Measurements from ENCODE around the gene SERTAD1.
A peak's percentile ranks its signal among the peaks of the same experiment; 100 is the strongest.

SERTAD1 gene

GRCh38 chr19:40423938-40424337 is 1.9 kb downstream of the SERTAD1 start:
- in situ Hi-C loops (cut with HindIII; ENCODE audit: low pct_unique_long_range_greater_than_20kb, low sequenced_read_pairs): no loop called here
- DNase-seq (ENCODE audit: low read depth in 1 of 2, low spot score in 1 of 2): no peak
- no peak for TF ChIP-seq JUND (IDR thresholded peaks at IDR 0.05; ENCODE audit: low read depth)

GRCh38 chr19:40422748-40423566 is 2.8 kb downstream of the SERTAD1 start:
- in situ Hi-C loops (cut with HindIII; ENCODE audit: low pct_unique_long_range_greater_than_20kb, low sequenced_read_pairs): no loop called here

GRCh38 chr19:40421993-40422747 is 3.6 kb downstream of the SERTAD1 start:
- TF ChIP-seq JUND (IDR thresholded peaks at IDR 0.05; ENCODE audit: low read depth): no peak
- no peak for DNase-seq (ENCODE audit: low read depth in 1 of 2, low spot score in 1 of 2)
- in situ Hi-C loops (cut with HindIII; ENCODE audit: low pct_unique_long_range_greater_than_20kb, low sequenced_read_pairs): no loop called here

More at GRCh38 chr19:40422748-40423566, 2.8 kb downstream of the SERTAD1 start:
- TF ChIP-seq JUND (IDR thresholded peaks at IDR 0.05; ENCODE audit: low read depth): no peak
- no peak for DNase-seq (ENCODE audit: low read depth in 1 of 2, low spot score in 1 of 2)

GRCh38 chr19:40420766-40421765 is 4.7 kb downstream of the SERTAD1 start:
- no peak for TF ChIP-seq JUND (IDR thresholded peaks at IDR 0.05; ENCODE audit: low read depth)
- DNase-seq (ENCODE audit: low read depth in 1 of 2, low spot score in 1 of 2): peak; percentile 61 to 95
- in situ Hi-C loops (cut with HindIII; ENCODE audit: low pct_unique_long_range_greater_than_20kb, low sequenced_read_pairs): no loop called here

GRCh38 chr19:40420451-40420765 is 5.4 kb downstream of the SERTAD1 start:
- in situ Hi-C loops (cut with HindIII; ENCODE audit: low pct_unique_long_range_greater_than_20kb, low sequenced_read_pairs): no loop called here
- no peak for TF ChIP-seq JUND (IDR thresholded peaks at IDR 0.05; ENCODE audit: low read depth)
- no peak for DNase-seq (ENCODE audit: low read depth in 1 of 2, low spot score in 1 of 2)

- in situ Hi-C loops (cut with HindIII; ENCODE audit: low pct_unique_long_range_greater_than_20kb, low sequenced_read_pairs): no loop called here
- no peak for TF ChIP-seq JUND (IDR thresholded peaks at IDR 0.05; ENCODE audit: low read depth)
- no peak for DNase-seq (ENCODE audit: low read depth in 1 of 2, low spot score in 1 of 2)
Observed at GRCh38 chr19:40419780-40420179, 6.0 kb downstream of the SERTAD1 start.

GRCh38 chr19:40419066-40419612 is 6.7 kb downstream of the SERTAD1 start:
- in situ Hi-C loops (cut with HindIII; ENCODE audit: low pct_unique_long_range_greater_than_20kb, low sequenced_read_pairs): no loop called here
- no peak for TF ChIP-seq JUND (IDR thresholded peaks at IDR 0.05; ENCODE audit: low read depth)

GRCh38 chr19:40418040-40418439 is 7.8 kb downstream of the SERTAD1 start:
- TF ChIP-seq JUND (IDR thresholded peaks at IDR 0.05; ENCODE audit: low read depth): no peak
- in situ Hi-C loops (cut with HindIII; ENCODE audit: low pct_unique_long_range_greater_than_20kb, low sequenced_read_pairs): no loop called here

More at GRCh38 chr19:40419066-40419612, 6.7 kb downstream of the SERTAD1 start:
- DNase-seq (ENCODE audit: low read depth in 1 of 2, low spot score in 1 of 2): no peak

GRCh38 chr19:40417643-40417981 is 8.2 kb downstream of the SERTAD1 start:
- no peak for DNase-seq (ENCODE audit: low read depth in 1 of 2, low spot score in 1 of 2)
- TF ChIP-seq JUND (IDR thresholded peaks at IDR 0.05; ENCODE audit: low read depth): no peak
- in situ Hi-C loops (cut with HindIII; ENCODE audit: low pct_unique_long_range_greater_than_20kb, low sequenced_read_pairs): no loop called here

More at GRCh38 chr19:40418040-40418439, 7.8 kb downstream of the SERTAD1 start:
- no peak for DNase-seq (ENCODE audit: low read depth in 1 of 2, low spot score in 1 of 2)

- TF ChIP-seq JUND (IDR thresholded peaks at IDR 0.05; ENCODE audit: low read depth): no peak
- DNase-seq (ENCODE audit: low read depth in 1 of 2, low spot score in 1 of 2): peak in 1 of 2 experiments; percentile 72
- in situ Hi-C loops (cut with HindIII; ENCODE audit: low pct_unique_long_range_greater_than_20kb, low sequenced_read_pairs): no loop called here
Observed at GRCh38 chr19:40416918-40417642, 8.7 kb downstream of the SERTAD1 start.

GRCh38 chr19:40415768-40416167 is 10.0 kb downstream of the SERTAD1 start:
- no peak for DNase-seq (ENCODE audit: low read depth in 1 of 2, low spot score in 1 of 2)
- in situ Hi-C loops (cut with HindIII; ENCODE audit: low pct_unique_long_range_greater_than_20kb, low sequenced_read_pairs): no loop called here
- TF ChIP-seq JUND (IDR thresholded peaks at IDR 0.05; ENCODE audit: low read depth): no peak

Data from T47D (cell line).